ENCODE measurements around the gene GSTM2.
A peak's percentile ranks its signal among the peaks of the same experiment; 100 is the strongest.
"Not testable (repeated sequence)": the region's sequence is repeated elsewhere in the genome, so short reads cannot be mapped to it uniquely, and the experiment has no call there.

The GSTM2 gene

GRCh38 chr1:109685399-109685798, 17.5 kb downstream of the GSTM2 start:
- DNase-seq, result not testable (repeated sequence)

GRCh38 chr1:109685890-109686289, 18.0 kb downstream of the GSTM2 start:
- DNase-seq, result not testable (repeated sequence)

GRCh38 chr1:109687109-109687508, 19.3 kb downstream of the GSTM2 start:
- not testable (repeated sequence) for DNase-seq

- no peak for DNase-seq
These were observed 20.0 kb downstream of the GSTM2 start, which contains the start of gene GSTM1 for GRCh38 chr1:109687641-109688499. Gene GSTM1, plus strand, starts transcription at chr1:109687817. Its CDS starts 57 bp downstream, at chr1:109687874.

- no peak for DNase-seq
These were observed 22.1 kb downstream of the GSTM2 start for GRCh38 chr1:109689844-109690405.

- no peak for DNase-seq
These were observed 23.9 kb downstream of the GSTM2 start for GRCh38 chr1:109691759-109692158.

- not testable (repeated sequence) for DNase-seq
These were observed 26.5 kb downstream of the GSTM2 start for GRCh38 chr1:109694400-109694799.

- not testable (repeated sequence) for DNase-seq
These were observed 27.3 kb downstream of the GSTM2 start for GRCh38 chr1:109695138-109695537.

- DNase-seq, result no peak
These were observed 29.2 kb downstream of the GSTM2 start for GRCh38 chr1:109697066-109697465.

GRCh38 chr1:109697861-109698260, 30.0 kb downstream of the GSTM2 start:
- not testable (repeated sequence) for DNase-seq

- DNase-seq, result peak; percentile 2
These were observed 35.1 kb downstream of the GSTM2 start for GRCh38 chr1:109702940-109703339.

- no peak for DNase-seq
These were observed 36.3 kb downstream of the GSTM2 start for GRCh38 chr1:109704173-109704572.

GRCh38 chr1:109705411-109705810, 37.6 kb downstream of the GSTM2 start:
- no peak for DNase-seq

GRCh38 chr1:109708949-109709348, 41.1 kb downstream of the GSTM2 start:
- DNase-seq, result peak; percentile 0

- DNase-seq, result not testable (repeated sequence)
These were observed 42.0 kb downstream of the GSTM2 start for GRCh38 chr1:109709822-109710221.

- DNase-seq, result peak; percentile 2
These were observed 43.9 kb downstream of the GSTM2 start, which contains the start of gene GSTM5 for GRCh38 chr1:109711593-109712320. Gene GSTM5, plus strand, starts transcription at chr1:109712251. Its CDS starts 62 bp downstream, at chr1:109712313.

GRCh38 chr1:109712321-109712864, 44.5 kb downstream of the GSTM2 start:
- DNase-seq, result no peak

GRCh38 chr1:109713636-109714035, 45.8 kb downstream of the GSTM2 start:
- DNase-seq, result no peak

GRCh38 chr1:109714661-109715372, 47.0 kb downstream of the GSTM2 start:
- peak; percentile 0 for DNase-seq

GRCh38 chr1:109716121-109716520, 48.3 kb downstream of the GSTM2 start:
- DNase-seq, result peak; percentile 0

- peak; percentile 0 for DNase-seq
These were observed 48.8 kb downstream of the GSTM2 start for GRCh38 chr1:109716570-109717090.

GRCh38 chr1:109717729-109718128, 49.9 kb downstream of the GSTM2 start:
- DNase-seq, result peak; percentile 0

Measured in hematopoietic multipotent progenitor cell treated with erythropoietin and hydrocortisone succinate and interleukin-3 and kit ligand, for 6 days (in vitro differentiated cells).